GM23338 (cell line): ENCODE data around the gene FASN. TPM values are rescaled to one million over a fixed set of nuclear protein-coding genes. Genes with fewer than 3 reads are reported as not detected.
A peak's percentile ranks its signal among the peaks of the same experiment; 100 is the strongest.

Source experiments
- ATAC-seq: fragments of 200-7000 bp; cut with Tn5 transposase; 3 replicates; pipeline ENCODE4 v1.9.1; 2020
- DNase-seq: peaks from one replicate; pipeline ENCODE4 v3.0.0-alpha.2; 2015; ENCODE audit warnings: low spot score
- H2AFZ ChIP-seq: fragments of 200-600 bp; sonication (generic); 2 replicates; pipeline ENCODE4 v1.8.0; 2016; ENCODE audit warnings: antibody characterized with exemption, mild to moderate bottlenecking, moderate library complexity
- H3F3A ChIP-seq: fragments of 200-600 bp; sonication (generic); replicated peaks from 2 replicates; pipeline ENCODE4 v1.8.0; 2017; ENCODE audit warnings: antibody characterized with exemption, mixed run types, low read depth
- H3K27ac ChIP-seq: fragments of 200-600 bp; sonication (generic); 2 replicates; pipeline ENCODE4 v1.6.1; 2016; ENCODE audit warnings: low read depth
- H3K27me3 ChIP-seq: fragments of 200-600 bp; sonication (generic); 2 replicates; pipeline ENCODE4 v1.8.0; 2016; ENCODE audit warnings: mild to moderate bottlenecking, mixed run types, moderate library complexity; ENCODE audit not compliant: insufficient read depth
- H3K36me3 ChIP-seq: fragments of 200-600 bp; sonication (generic); 2 replicates; pipeline ENCODE4 v1.8.0; 2016; ENCODE audit warnings: mild to moderate bottlenecking; ENCODE audit not compliant: insufficient read depth
- H3K4me1 ChIP-seq: fragments of 200-600 bp; sonication (generic); 2 replicates; pipeline ENCODE4 v1.8.0; 2016; ENCODE audit warnings: mild to moderate bottlenecking, moderate library complexity; ENCODE audit not compliant: insufficient read depth
- H3K4me2 ChIP-seq: fragments of 200-600 bp; sonication (generic); 2 replicates; pipeline ENCODE4 v1.7.1; 2017; ENCODE audit warnings: mixed run types
- H3K4me3 ChIP-seq: fragments of 200-600 bp; sonication (generic); 2 replicates; pipeline ENCODE4 v1.6.1; 2016; ENCODE audit warnings: mixed run types
- H3K79me2 ChIP-seq: fragments of 200-600 bp; sonication (generic); replicated peaks from 2 replicates; pipeline ENCODE4 v1.8.0; 2017; ENCODE audit warnings: mild to moderate bottlenecking; ENCODE audit not compliant: insufficient read depth
- H3K9me2 ChIP-seq: fragments of 200-600 bp; sonication (generic); 2 replicates; pipeline ENCODE4 v1.8.0; 2017; ENCODE audit not compliant: insufficient read depth
- H4K20me1 ChIP-seq: fragments of 200-600 bp; sonication (generic); replicated peaks from 2 replicates; pipeline ENCODE4 v1.8.0; 2017; ENCODE audit warnings: mild to moderate bottlenecking; ENCODE audit not compliant: insufficient read depth
- H3K27ac Mint-ChIP-seq: 2 replicates; pipeline ENCODE4 v1.8.0; 2020; ENCODE audit warnings: inconsistent platforms, mild to moderate bottlenecking, moderate library complexity, mixed read lengths
- H3K27me3 Mint-ChIP-seq: 3 replicates; pipeline ENCODE4 v1.8.0; 2022; ENCODE audit warnings: low read depth, mild to moderate bottlenecking, moderate library complexity, mixed read lengths, inconsistent platforms; ENCODE audit not compliant: insufficient read depth, poor library complexity
- H3K36me3 Mint-ChIP-seq: 3 replicates; pipeline ENCODE4 v1.8.0; 2021; ENCODE audit warnings: low read depth, mild to moderate bottlenecking, inconsistent platforms, moderate library complexity, mixed read lengths
- H3K4me1 Mint-ChIP-seq: 3 replicates; pipeline ENCODE4 v1.8.0; 2020; ENCODE audit warnings: mild to moderate bottlenecking, inconsistent platforms, mixed read lengths
- H3K4me3 Mint-ChIP-seq: 3 replicates; pipeline ENCODE4 v1.8.0; 2021; ENCODE audit warnings: moderate library complexity, mild to moderate bottlenecking, inconsistent platforms, mixed read lengths
- H3K9me3 Mint-ChIP-seq: 3 replicates; pipeline ENCODE4 v1.8.0; 2020; ENCODE audit warnings: moderate library complexity, mild to moderate bottlenecking, inconsistent platforms, mixed read lengths
- CREB1 ChIP-seq: fragments of 250-450 bp; sonication (Bioruptor Pico); IDR thresholded peaks from 2 replicates; pipeline ENCODE4 v1.5.0; 2020; ENCODE audit warnings: low read depth, mild to moderate bottlenecking, moderate library complexity
- EZH2phosphoT487 ChIP-seq: fragments of 200-600 bp; sonication (generic); IDR thresholded peaks from one replicate; pipeline ENCODE4 v1.8.1; 2018; ENCODE audit warnings: antibody characterized with exemption; ENCODE audit not compliant: unreplicated experiment
- JUNB ChIP-seq: IDR thresholded peaks from one replicate; pipeline ENCODE4 v1.6.1; 2016; ENCODE audit warnings: antibody characterized with exemption; ENCODE audit not compliant: unreplicated experiment
- STAT1 ChIP-seq: IDR thresholded peaks from one replicate; pipeline ENCODE4 v1.6.1; 2016; ENCODE audit warnings: antibody characterized with exemption; ENCODE audit not compliant: unreplicated experiment
- ZNF331 ChIP-seq: fragments of 250-450 bp; sonication (Bioruptor Pico); IDR thresholded peaks from 2 replicates; pipeline ENCODE4 v1.5.0; 2020; ENCODE audit warnings: low read depth, mild to moderate bottlenecking, moderate library complexity
- polyA plus RNA-seq: library from polyadenylated mRNA; unstranded; fragments of >200 nt; fragmentation: Nextera tagmentation; extraction: Ambion mirVana; gene quantifications from 2 replicates; pipeline ENCODE4 v1.2.1, GENCODE V29; 2016
- total RNA-seq: library from RNA; depleted of rRNA; stranded (reverse); fragments of >200 nt; shearing (Covaris generic); gene quantifications from 2 replicates; pipeline ENCODE4 v1.2.3, GENCODE V29; 2014
- TF ChIP-seq, protein P1 (sequence below), 2 experiments: fragments of 200-600 bp in 1 of 2; sonication (generic) in 1 of 2; conservative IDR thresholded peaks; 2 replicates each; pipeline versions ENCODE4 v1.5.1 to v1.6.1; 2016 to 2017; ENCODE audit warnings: antibody characterized with exemption in 2 of 2, low read depth in 2 of 2, mild to moderate bottlenecking in 2 of 2, moderate library complexity in 1 of 2
- TF ChIP-seq, protein P2 (sequence below): IDR thresholded peaks from one replicate; pipeline ENCODE4 v1.6.1; 2018; ENCODE audit warnings: antibody characterized with exemption; ENCODE audit not compliant: unreplicated experiment

Gene FASN
- total and polyA plus RNA-seq, 2 experiments from 2014 or later: 120 to 849 TPM

DNA sequence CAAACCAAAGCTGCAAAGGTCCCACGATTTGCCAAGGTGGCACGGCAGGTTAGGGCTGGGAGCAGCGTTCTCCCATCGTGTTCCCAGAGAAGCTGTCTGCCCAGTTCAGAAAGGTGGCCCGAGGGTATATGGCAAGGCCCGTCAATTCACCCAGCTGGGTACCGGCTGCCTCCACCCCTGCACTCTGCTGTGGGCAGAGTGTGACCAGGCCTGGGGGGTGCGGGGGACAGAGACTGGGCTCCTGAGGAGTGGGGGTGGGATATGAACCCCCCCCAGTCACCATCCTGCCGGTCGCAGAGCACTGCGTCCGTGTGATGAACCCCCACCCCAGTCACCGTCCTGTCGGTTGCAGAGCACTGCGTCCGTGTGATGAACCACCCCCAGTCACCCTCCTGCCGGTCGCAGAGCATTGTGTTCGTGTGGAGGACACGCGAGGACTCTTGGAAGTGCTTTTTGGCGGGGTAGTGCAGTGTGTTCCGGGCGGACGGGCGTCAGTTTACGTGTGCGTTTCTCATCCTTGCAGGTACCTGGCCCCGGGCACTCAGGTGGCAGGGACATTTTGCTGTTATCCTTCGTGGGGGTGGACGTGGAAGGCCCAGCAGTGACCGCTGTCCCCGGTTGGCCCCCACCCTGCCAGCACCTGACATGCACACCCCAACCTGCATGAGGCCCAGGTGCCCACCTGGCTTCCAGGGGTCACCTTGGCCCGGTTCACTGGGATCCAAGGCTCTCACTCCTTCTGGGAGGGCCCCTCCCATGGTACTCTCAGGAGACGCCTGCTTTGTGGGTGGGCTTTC is 2.7 kb upstream of the FASN start:
- Histone ChIP-seq H3K4me1 (peaks cover 48% of the 10 kb centered on the region), H3K79me2 (peaks cover 34% of the 10 kb centered on the region), H3K4me2 (peak overlapping the region; percentile 88; the same call in 1 of the 2 replicates), H3K27me3 (no peaks in the 10 kb centered on the region), H2AFZ (no peak overlapping the region), H3K27ac (no peak overlapping the region), H3K36me3 (no peaks in the 10 kb centered on the region), H4K20me1 (peaks cover 13% of the 10 kb centered on the region), H3K4me3 (no peak overlapping the region), H3K9me2 (no peaks in the 10 kb centered on the region), H3F3A (0 out of 2 replicates have a peak, but pooled peaks cover 15% of the 10 kb centered on the region)
- H3K9me3 Mint-ChIP-seq: no peaks in the 10 kb centered on the region
- H3K4me1 Mint-ChIP-seq: peaks cover 33% of the 10 kb centered on the region
- H3K36me3 Mint-ChIP-seq: peaks cover 12% of the 10 kb centered on the region; the same call in 2 of the 3 replicates
- DNase-seq: no peak
- H3K4me3 Mint-ChIP-seq: peak overlapping the region; percentile 76
- TF ChIP-seq, protein P1, sequence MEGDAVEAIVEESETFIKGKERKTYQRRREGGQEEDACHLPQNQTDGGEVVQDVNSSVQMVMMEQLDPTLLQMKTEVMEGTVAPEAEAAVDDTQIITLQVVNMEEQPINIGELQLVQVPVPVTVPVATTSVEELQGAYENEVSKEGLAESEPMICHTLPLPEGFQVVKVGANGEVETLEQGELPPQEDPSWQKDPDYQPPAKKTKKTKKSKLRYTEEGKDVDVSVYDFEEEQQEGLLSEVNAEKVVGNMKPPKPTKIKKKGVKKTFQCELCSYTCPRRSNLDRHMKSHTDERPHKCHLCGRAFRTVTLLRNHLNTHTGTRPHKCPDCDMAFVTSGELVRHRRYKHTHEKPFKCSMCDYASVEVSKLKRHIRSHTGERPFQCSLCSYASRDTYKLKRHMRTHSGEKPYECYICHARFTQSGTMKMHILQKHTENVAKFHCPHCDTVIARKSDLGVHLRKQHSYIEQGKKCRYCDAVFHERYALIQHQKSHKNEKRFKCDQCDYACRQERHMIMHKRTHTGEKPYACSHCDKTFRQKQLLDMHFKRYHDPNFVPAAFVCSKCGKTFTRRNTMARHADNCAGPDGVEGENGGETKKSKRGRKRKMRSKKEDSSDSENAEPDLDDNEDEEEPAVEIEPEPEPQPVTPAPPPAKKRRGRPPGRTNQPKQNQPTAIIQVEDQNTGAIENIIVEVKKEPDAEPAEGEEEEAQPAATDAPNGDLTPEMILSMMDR (conservative IDR thresholded peaks at IDR 0.05; ENCODE audit: low read depth in 2 of 2): no peak
- TF ChIP-seq JUNB: no peak
- TF ChIP-seq EZH2phosphoT487: no peak
- no peak for TF ChIP-seq CREB1
- no peak for TF ChIP-seq ZNF331
- TF ChIP-seq STAT1: no peak
- TF ChIP-seq, protein P2, sequence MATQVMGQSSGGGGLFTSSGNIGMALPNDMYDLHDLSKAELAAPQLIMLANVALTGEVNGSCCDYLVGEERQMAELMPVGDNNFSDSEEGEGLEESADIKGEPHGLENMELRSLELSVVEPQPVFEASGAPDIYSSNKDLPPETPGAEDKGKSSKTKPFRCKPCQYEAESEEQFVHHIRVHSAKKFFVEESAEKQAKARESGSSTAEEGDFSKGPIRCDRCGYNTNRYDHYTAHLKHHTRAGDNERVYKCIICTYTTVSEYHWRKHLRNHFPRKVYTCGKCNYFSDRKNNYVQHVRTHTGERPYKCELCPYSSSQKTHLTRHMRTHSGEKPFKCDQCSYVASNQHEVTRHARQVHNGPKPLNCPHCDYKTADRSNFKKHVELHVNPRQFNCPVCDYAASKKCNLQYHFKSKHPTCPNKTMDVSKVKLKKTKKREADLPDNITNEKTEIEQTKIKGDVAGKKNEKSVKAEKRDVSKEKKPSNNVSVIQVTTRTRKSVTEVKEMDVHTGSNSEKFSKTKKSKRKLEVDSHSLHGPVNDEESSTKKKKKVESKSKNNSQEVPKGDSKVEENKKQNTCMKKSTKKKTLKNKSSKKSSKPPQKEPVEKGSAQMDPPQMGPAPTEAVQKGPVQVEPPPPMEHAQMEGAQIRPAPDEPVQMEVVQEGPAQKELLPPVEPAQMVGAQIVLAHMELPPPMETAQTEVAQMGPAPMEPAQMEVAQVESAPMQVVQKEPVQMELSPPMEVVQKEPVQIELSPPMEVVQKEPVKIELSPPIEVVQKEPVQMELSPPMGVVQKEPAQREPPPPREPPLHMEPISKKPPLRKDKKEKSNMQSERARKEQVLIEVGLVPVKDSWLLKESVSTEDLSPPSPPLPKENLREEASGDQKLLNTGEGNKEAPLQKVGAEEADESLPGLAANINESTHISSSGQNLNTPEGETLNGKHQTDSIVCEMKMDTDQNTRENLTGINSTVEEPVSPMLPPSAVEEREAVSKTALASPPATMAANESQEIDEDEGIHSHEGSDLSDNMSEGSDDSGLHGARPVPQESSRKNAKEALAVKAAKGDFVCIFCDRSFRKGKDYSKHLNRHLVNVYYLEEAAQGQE: no peak
- no peak for ATAC-seq
- H3K27ac Mint-ChIP-seq: no peak overlapping the region
- peaks cover 28% of the 10 kb centered on the region for H3K27me3 Mint-ChIP-seq
